ENCODE results near the gene RBM34. TPM values are rescaled to one million over a fixed set of nuclear protein-coding genes. Genes with fewer than 3 reads are reported as not detected.

The RBM34 gene
- total RNA-seq, 1 experiment from 2014 or later, result 96.5 TPM

DNA sequence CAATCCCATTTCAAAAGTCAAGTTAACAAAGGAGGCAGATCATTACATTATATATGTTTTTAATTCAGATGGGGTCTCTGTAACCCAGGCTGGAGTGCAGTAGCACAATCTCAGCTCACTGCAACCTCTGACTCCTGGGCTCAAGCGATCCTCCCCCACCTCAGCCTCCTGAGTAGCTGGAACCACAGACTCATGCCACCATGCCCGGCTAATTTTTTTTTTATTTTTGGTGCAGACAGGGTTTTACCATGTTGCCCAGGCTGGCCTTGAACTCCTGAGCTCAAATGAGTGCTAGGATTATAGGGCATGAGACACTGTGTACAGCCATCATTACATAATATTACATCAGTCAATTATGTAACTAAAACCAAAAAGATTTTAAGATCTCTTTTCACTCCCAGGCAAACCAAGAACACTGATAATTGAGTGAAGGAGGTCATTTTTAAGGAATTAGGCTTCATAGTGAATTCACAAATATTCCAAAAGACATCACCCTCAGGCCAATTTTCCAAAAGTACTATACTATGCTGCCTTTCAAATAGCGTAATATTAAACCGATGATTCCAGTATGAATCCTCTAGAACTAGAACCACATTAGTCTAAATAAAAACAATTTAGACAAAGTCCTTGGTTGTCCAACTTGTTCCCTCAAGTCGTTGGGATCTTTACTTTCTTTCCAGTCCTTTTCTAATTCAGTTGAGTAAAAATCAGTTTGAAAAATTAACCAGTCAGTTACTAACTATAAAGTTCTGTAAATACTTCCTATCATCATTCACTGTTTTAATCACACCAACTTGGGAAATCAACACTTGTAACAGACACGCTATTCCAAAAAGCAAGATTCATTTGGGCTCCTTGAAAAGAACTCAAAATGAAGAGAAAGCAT is 48.5 kb downstream of the RBM34 start:
- BruUV-seq (replicated peaks), result no TSS peak
- peaks cover 1% of the 10 kb centered on the region for H3K36me3 ChIP-seq (ENCODE audit: control insufficient read depth, insufficient read depth, low read length)
- no peaks in the 10 kb centered on the region for H3K27me3 Mint-ChIP-seq (ENCODE audit: insufficient read depth, unreplicated experiment)
- ChIA-PET CTCF (no interaction called here), POLR2A (no interaction called here)
- intact Hi-C loops (cut with micrococcal nuclease; ENCODE audit: unreplicated experiment), result no loop called here
- no peaks in the 10 kb centered on the region for H3K27me3 ChIP-seq (replicated peaks; ENCODE audit: control insufficient read depth, insufficient read depth, low read length)
- peak overlapping the region; percentile 16 for H3K27ac Mint-ChIP-seq (ENCODE audit: unreplicated experiment)
- peaks cover 94% of the 10 kb centered on the region for H3K36me3 Mint-ChIP-seq (ENCODE audit: insufficient read depth, unreplicated experiment)
- no peak overlapping the region for H3K4me3 Mint-ChIP-seq (ENCODE audit: unreplicated experiment)
- no peaks in the 10 kb centered on the region for H3K9me3 Mint-ChIP-seq (ENCODE audit: unreplicated experiment)
- no peak for DNase-seq
- no peaks in the 10 kb centered on the region for H3K4me1 Mint-ChIP-seq (ENCODE audit: low read depth, unreplicated experiment)
- TF ChIP-seq, protein P1, sequence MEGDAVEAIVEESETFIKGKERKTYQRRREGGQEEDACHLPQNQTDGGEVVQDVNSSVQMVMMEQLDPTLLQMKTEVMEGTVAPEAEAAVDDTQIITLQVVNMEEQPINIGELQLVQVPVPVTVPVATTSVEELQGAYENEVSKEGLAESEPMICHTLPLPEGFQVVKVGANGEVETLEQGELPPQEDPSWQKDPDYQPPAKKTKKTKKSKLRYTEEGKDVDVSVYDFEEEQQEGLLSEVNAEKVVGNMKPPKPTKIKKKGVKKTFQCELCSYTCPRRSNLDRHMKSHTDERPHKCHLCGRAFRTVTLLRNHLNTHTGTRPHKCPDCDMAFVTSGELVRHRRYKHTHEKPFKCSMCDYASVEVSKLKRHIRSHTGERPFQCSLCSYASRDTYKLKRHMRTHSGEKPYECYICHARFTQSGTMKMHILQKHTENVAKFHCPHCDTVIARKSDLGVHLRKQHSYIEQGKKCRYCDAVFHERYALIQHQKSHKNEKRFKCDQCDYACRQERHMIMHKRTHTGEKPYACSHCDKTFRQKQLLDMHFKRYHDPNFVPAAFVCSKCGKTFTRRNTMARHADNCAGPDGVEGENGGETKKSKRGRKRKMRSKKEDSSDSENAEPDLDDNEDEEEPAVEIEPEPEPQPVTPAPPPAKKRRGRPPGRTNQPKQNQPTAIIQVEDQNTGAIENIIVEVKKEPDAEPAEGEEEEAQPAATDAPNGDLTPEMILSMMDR (IDR thresholded peaks at IDR 0.05; ENCODE audit: insufficient read depth in 1 of 2, low read depth in 1 of 2, low read length in 1 of 2, severe bottlenecking in 1 of 2, unreplicated experiment in 1 of 2), result no peak
- no peak overlapping the region for H3K4me3 ChIP-seq (ENCODE audit: low read depth, low read length)
- no peaks in the 10 kb centered on the region for H3K9me3 ChIP-seq
- H3K4me1 ChIP-seq, result no peaks in the 10 kb centered on the region

DNA sequence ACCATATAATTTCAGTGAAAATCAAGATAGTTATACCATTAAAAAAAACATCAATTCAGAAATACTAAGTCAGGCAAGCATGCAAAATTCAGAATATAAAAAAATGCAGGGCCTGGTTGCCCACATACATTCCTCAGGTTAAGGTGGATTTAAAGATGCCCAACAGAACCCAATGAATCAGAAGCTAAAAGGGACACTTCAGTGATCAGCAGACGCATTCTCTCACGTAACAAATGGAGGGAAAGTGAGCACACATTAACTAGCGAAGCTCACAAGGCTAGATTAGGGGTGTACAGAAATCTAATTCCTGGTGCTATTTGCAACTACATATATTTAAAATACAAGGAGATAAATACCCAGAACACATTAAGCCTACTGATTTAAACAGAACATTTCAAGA is 49.9 kb downstream of the RBM34 start:
- intact Hi-C loops (cut with micrococcal nuclease; ENCODE audit: unreplicated experiment), result no loop called here
- no peak overlapping the region for H3K27ac Mint-ChIP-seq (ENCODE audit: unreplicated experiment)
- no peaks in the 10 kb centered on the region for H3K4me1 Mint-ChIP-seq (ENCODE audit: low read depth, unreplicated experiment)
- H3K9me3 Mint-ChIP-seq (ENCODE audit: unreplicated experiment), result no peaks in the 10 kb centered on the region
- H3K4me3 ChIP-seq (ENCODE audit: low read depth, low read length), result no peak overlapping the region
- no peak for DNase-seq
- no peaks in the 10 kb centered on the region for H3K4me1 ChIP-seq
- no peaks in the 10 kb centered on the region for H3K27me3 Mint-ChIP-seq (ENCODE audit: insufficient read depth, unreplicated experiment)
- no peaks in the 10 kb centered on the region for H3K9me3 ChIP-seq
- POLR2A ChIA-PET, result no interaction called here
- peaks cover 1% of the 10 kb centered on the region for H3K36me3 ChIP-seq (ENCODE audit: control insufficient read depth, insufficient read depth, low read length)
- CTCF ChIA-PET, result no interaction called here
- peaks cover 92% of the 10 kb centered on the region for H3K36me3 Mint-ChIP-seq (ENCODE audit: insufficient read depth, unreplicated experiment)
- H3K27me3 ChIP-seq (replicated peaks; ENCODE audit: control insufficient read depth, insufficient read depth, low read length), result no peaks in the 10 kb centered on the region
- BruUV-seq (replicated peaks), result no TSS peak
- H3K4me3 Mint-ChIP-seq (ENCODE audit: unreplicated experiment), result no peak overlapping the region
- TF ChIP-seq, protein P1 (IDR thresholded peaks at IDR 0.05; ENCODE audit: insufficient read depth in 1 of 2, low read depth in 1 of 2, low read length in 1 of 2, severe bottlenecking in 1 of 2, unreplicated experiment in 1 of 2), result no peak

DNA sequence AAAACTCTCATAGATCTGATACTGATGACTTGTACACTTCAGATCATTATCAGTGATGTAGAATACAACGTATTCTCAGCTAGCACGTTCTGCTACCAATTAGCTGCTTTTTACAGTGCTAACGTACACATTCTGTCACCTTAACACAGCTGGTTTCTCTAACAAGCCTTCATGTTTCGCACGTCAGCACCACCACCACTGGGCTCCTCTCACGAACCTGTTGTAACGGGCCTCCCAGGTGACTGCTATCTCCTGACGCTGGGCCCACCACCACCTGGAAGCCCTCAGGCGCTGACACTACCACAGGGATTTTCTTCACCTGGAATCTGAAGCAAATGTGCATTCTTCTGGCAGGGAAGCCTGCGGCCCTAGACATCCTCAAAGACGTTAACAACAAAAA is 52.2 kb downstream of the RBM34 start:
- Histone ChIP-seq H3K9me3 (no peaks in the 10 kb centered on the region), H3K36me3 (ENCODE audit: control insufficient read depth, insufficient read depth, low read length) (no peaks in the 10 kb centered on the region; the same call in 1 of the 2 replicates), H3K27me3 (replicated peaks; ENCODE audit: control insufficient read depth, insufficient read depth, low read length) (no peaks in the 10 kb centered on the region), H3K4me1 (peaks cover 9% of the 10 kb centered on the region; the same call in 1 of the 2 replicates), H3K4me3 (ENCODE audit: low read depth, low read length) (no peak overlapping the region)
- no peak for DNase-seq
- POLR2A ChIA-PET, result interaction anchor here (0.6 kb wide), 1 partner anchor 60 kb away, joined by 3 read pairs; no protein-coding TSS in a partner anchor
- no peaks in the 10 kb centered on the region for H3K9me3 Mint-ChIP-seq (ENCODE audit: unreplicated experiment)
- no peak overlapping the region for H3K27ac Mint-ChIP-seq (ENCODE audit: unreplicated experiment)
- CTCF ChIA-PET, result interaction anchor here (0.6 kb wide), 1 partner anchor 739 kb away, joined by 6 read pairs; no protein-coding TSS in a partner anchor
- H3K4me1 Mint-ChIP-seq (ENCODE audit: low read depth, unreplicated experiment), result peaks cover 13% of the 10 kb centered on the region
- H3K36me3 Mint-ChIP-seq (ENCODE audit: insufficient read depth, unreplicated experiment), result peaks cover 84% of the 10 kb centered on the region
- H3K4me3 Mint-ChIP-seq (ENCODE audit: unreplicated experiment), result no peak overlapping the region
- TF ChIP-seq, protein P1 (IDR thresholded peaks at IDR 0.05; ENCODE audit: insufficient read depth in 1 of 2, low read depth in 1 of 2, low read length in 1 of 2, severe bottlenecking in 1 of 2, unreplicated experiment in 1 of 2), result no peak
- intact Hi-C loops (cut with micrococcal nuclease; ENCODE audit: unreplicated experiment), result no loop called here
- no peaks in the 10 kb centered on the region for H3K27me3 Mint-ChIP-seq (ENCODE audit: insufficient read depth, unreplicated experiment)
- no TSS peak for BruUV-seq (replicated peaks)
